IMR-90 (cell line): ENCODE data around the gene HDAC9. TPM values are rescaled to one million over a fixed set of nuclear protein-coding genes. Genes with fewer than 3 reads are reported as not detected.

Source experiments
- ATAC-seq: fragments of 200-7000 bp; cut with Tn5 transposase; 2 replicates; pipeline ENCODE4 v1.9.1; 2020; ENCODE audit warnings: low read depth, mild to moderate bottlenecking, moderate library complexity
- BruUV-seq: library from RNA; stranded (reverse); fragments of 400-500 nt; replicated peaks from 2 replicates; lab custom pipeline; 2021; lab: Mats Ljungman, UMichigan
- CTCF ChIA-PET: fragments of 300-600 bp; formaldehyde crosslinking; extraction: SDS; loops from one replicate; lab custom pipeline; 2021; ENCODE audit warnings: antibody characterized with exemption; lab: Yijun Ruan, JAX
- POLR2A ChIA-PET: fragments of 300-600 bp; sonication (Branson Sonifier 250); formaldehyde crosslinking; loops from one replicate; lab custom pipeline; 2022; ENCODE audit warnings: antibody characterized with exemption; ENCODE audit not compliant: unreplicated experiment; lab: Charles Lee
- DNase-seq: peaks from one replicate; pipeline ENCODE4 v3.0.0; 2013
- H2AFZ ChIP-seq: replicated peaks from 2 replicates; pipeline ENCODE3; 2013; ENCODE audit warnings: low read length, mild to moderate bottlenecking; ENCODE audit not compliant: poor library complexity
- H2AK5ac ChIP-seq: 2 replicates; pipeline ENCODE4 v1.6.1; 2013; ENCODE audit warnings: low read depth, low read length, inconsistent platforms
- H2AK9ac ChIP-seq: replicated peaks from 2 replicates; pipeline ENCODE3; 2013; ENCODE audit warnings: mild to moderate bottlenecking, low read depth, low read length, moderate library complexity; ENCODE audit not compliant: poor library complexity
- H2BK120ac ChIP-seq: 2 replicates; pipeline ENCODE4 v1.6.1; 2013; ENCODE audit warnings: low read depth, low read length, inconsistent platforms
- H2BK15ac ChIP-seq: 3 replicates; pipeline ENCODE4 v1.6.1; 2013; ENCODE audit warnings: low read depth, low read length, inconsistent platforms
- H2BK20ac ChIP-seq: 2 replicates; pipeline ENCODE4 v1.6.1; 2013; ENCODE audit warnings: low read depth, mild to moderate bottlenecking, inconsistent platforms, low read length, moderate library complexity
- H2BK5ac ChIP-seq: 2 replicates; pipeline ENCODE4 v1.6.1; 2013; ENCODE audit warnings: mild to moderate bottlenecking, low read depth, low read length, inconsistent platforms; ENCODE audit not compliant: poor library complexity, severe bottlenecking
- H3K14ac ChIP-seq: replicated peaks from 2 replicates; pipeline ENCODE4 v1.6.1; 2013; ENCODE audit warnings: low read depth, low read length, inconsistent platforms
- H3K18ac ChIP-seq: 2 replicates; pipeline ENCODE4 v1.6.1; 2013; ENCODE audit warnings: low read depth, low read length, control low read depth
- H3K23ac ChIP-seq: 2 replicates; pipeline ENCODE4 v1.6.1; 2013; ENCODE audit warnings: low read depth, low read length, inconsistent platforms
- H3K27ac ChIP-seq: 2 replicates; pipeline ENCODE4 v1.5.1; 2013; ENCODE audit warnings: mild to moderate bottlenecking, control low read depth, low read length; ENCODE audit not compliant: insufficient read depth
- H3K27me3 ChIP-seq: 2 replicates; pipeline ENCODE4 v1.6.1; 2013; ENCODE audit warnings: low read length; ENCODE audit not compliant: control insufficient read depth, insufficient read depth
- H3K36me3 ChIP-seq: 2 replicates; pipeline ENCODE4 v1.6.1; 2013; ENCODE audit warnings: low read length, mixed read lengths; ENCODE audit not compliant: control insufficient read depth, insufficient read depth
- H3K4ac ChIP-seq: 2 replicates; pipeline ENCODE4 v1.6.1; 2013; ENCODE audit warnings: low read depth, low read length, inconsistent platforms
- H3K4me1 ChIP-seq: 2 replicates; pipeline ENCODE4 v1.6.1; 2013; ENCODE audit warnings: low read length, mixed read lengths; ENCODE audit not compliant: control insufficient read depth, insufficient read depth
- H3K4me2 ChIP-seq: 2 replicates; pipeline ENCODE4 v1.6.1; 2013; ENCODE audit warnings: low read depth, mild to moderate bottlenecking, control low read depth, low read length, moderate library complexity
- H3K4me3 ChIP-seq: 2 replicates; pipeline ENCODE4 v1.5.1; 2013; ENCODE audit warnings: low read depth, mild to moderate bottlenecking, control low read depth, low read length, moderate library complexity; ENCODE audit not compliant: insufficient read depth
- H3K56ac ChIP-seq: 2 replicates; pipeline ENCODE4 v1.6.1; 2013; ENCODE audit warnings: low read length, inconsistent platforms; ENCODE audit not compliant: insufficient read depth; ENCODE audit errors: extremely low read depth
- H3K79me1 ChIP-seq, 2 experiments: 2 replicates each; pipeline ENCODE4 v1.6.1; 2013; ENCODE audit warnings: low read length in 2 of 2, inconsistent platforms in 1 of 2, low read depth in 1 of 2
- H3K9ac ChIP-seq: 2 replicates; pipeline ENCODE4 v1.6.1; 2013; ENCODE audit warnings: low read depth, low read length, control low read depth
- H3K9me1 ChIP-seq: 2 replicates; pipeline ENCODE4 v1.6.1; 2013; ENCODE audit warnings: low read length, inconsistent platforms; ENCODE audit not compliant: insufficient read depth
- H3K9me3 ChIP-seq: 2 replicates; pipeline ENCODE4 v1.6.1; 2013; ENCODE audit warnings: low read length; ENCODE audit not compliant: control insufficient read depth, insufficient read depth
- H4K20me1 ChIP-seq: 2 replicates; pipeline ENCODE4 v1.6.1; 2013; ENCODE audit warnings: low read length, inconsistent platforms; ENCODE audit not compliant: insufficient read depth
- H4K5ac ChIP-seq: 2 replicates; pipeline ENCODE4 v1.6.1; 2013; ENCODE audit warnings: mild to moderate bottlenecking, low read depth, low read length, control low read depth
- H4K8ac ChIP-seq, 2 experiments: 2 replicates each; pipeline ENCODE4 v1.6.1; 2013; ENCODE audit warnings: low read depth in 2 of 2, low read length in 2 of 2, control low read depth in 1 of 2, inconsistent platforms in 1 of 2
- H4K91ac ChIP-seq: 2 replicates; pipeline ENCODE4 v1.6.1; 2013; ENCODE audit warnings: low read depth, low read length, inconsistent platforms; ENCODE audit not compliant: insufficient read depth
- BHLHE40 ChIP-seq: fragments of 150-350 bp; IDR thresholded peaks from 2 replicates; pipeline ENCODE4 v1.6.1; 2016; ENCODE audit warnings: mild to moderate bottlenecking, low read depth, low read length
- CEBPB ChIP-seq: IDR thresholded peaks from 2 replicates; pipeline ENCODE4 v1.6.1; 2012; ENCODE audit warnings: low read depth, low read length, improper control_type of control experiment
- CHD1 ChIP-seq: IDR thresholded peaks from 2 replicates; pipeline ENCODE4 v1.6.1; 2012; ENCODE audit warnings: low read depth, low read length, improper control_type of control experiment
- FOS ChIP-seq: fragments of 150-350 bp; IDR thresholded peaks from 2 replicates; pipeline ENCODE4 v1.6.1; 2016; ENCODE audit warnings: low read depth, low read length
- MAFK ChIP-seq: IDR thresholded peaks from 2 replicates; pipeline ENCODE4 v1.6.1; 2012; ENCODE audit warnings: low read depth, low read length, improper control_type of control experiment
- MAZ ChIP-seq: IDR thresholded peaks from 2 replicates; pipeline ENCODE4 v1.6.1; 2012; ENCODE audit warnings: low read depth, mild to moderate bottlenecking, low read length, improper control_type of control experiment, moderate library complexity, borderline replicate concordance
- MXI1 ChIP-seq: IDR thresholded peaks from 2 replicates; pipeline ENCODE4 v1.6.1; 2012; ENCODE audit warnings: low read depth, mild to moderate bottlenecking, low read length, moderate library complexity, borderline replicate concordance
- NFE2L2 ChIP-seq: fragments of 150-350 bp; IDR thresholded peaks from 2 replicates; pipeline ENCODE4 v1.6.1; 2016; ENCODE audit warnings: low read depth, mild to moderate bottlenecking, low read length
- POLR2A ChIP-seq: IDR thresholded peaks from 2 replicates; pipeline ENCODE4 v1.6.1; 2012; ENCODE audit warnings: mild to moderate bottlenecking, low read depth, low read length
- RAD21 ChIP-seq: IDR thresholded peaks from 2 replicates; pipeline ENCODE4 v1.6.1; 2012; ENCODE audit warnings: low read length, improper control_type of control experiment
- RCOR1 ChIP-seq: IDR thresholded peaks from 2 replicates; pipeline ENCODE4 v1.6.1; 2012; ENCODE audit warnings: mild to moderate bottlenecking, low read length, improper control_type of control experiment; ENCODE audit not compliant: insufficient replicate concordance
- RFX5 ChIP-seq: IDR thresholded peaks from 2 replicates; pipeline ENCODE4 v1.8.0; 2012; ENCODE audit warnings: low read depth, mild to moderate bottlenecking, low read length, moderate library complexity
- SMC3 ChIP-seq: fragments of 150-350 bp; IDR thresholded peaks from 2 replicates; pipeline ENCODE4 v1.6.1; 2016; ENCODE audit warnings: low read depth, mild to moderate bottlenecking, antibody characterized with exemption, low read length, moderate library complexity
- WGBS, 2 experiments: methylation state at CpG; one replicate each; pipeline versions ENCODE4 v1.1.5 to v1.1.7; 2013; ENCODE audit warnings: missing lambda C conversion rate in 2 of 2; ENCODE audit not compliant: insufficient read length in 1 of 2; ENCODE audit errors: extremely low coverage in 2 of 2; 5-methylcytosine and 5-hydroxymethylcytosine counted together
- dilution Hi-C: fragments of 300-500 bp; cut with HindIII; formaldehyde crosslinking; loops from one replicate; pipeline ENCODE4 v1.14.3; 2018; ENCODE audit warnings: low sequenced_read_pairs; ENCODE audit not compliant: unreplicated experiment
- in situ Hi-C: fragments of 300-500 bp; cut with MboI; formaldehyde crosslinking; loops from 3 replicates; pipeline ENCODE4 v1.14.3; 2019; ENCODE audit warnings: low sequenced_read_pairs, inconsistent platforms, mixed read lengths
- intact Hi-C: fragments of 100-400 bp; cut with micrococcal nuclease; formaldehyde crosslinking; loops from 2 replicates; pipeline ENCODE4 v1.10.0; 2022
- polyA plus RNA-seq, 3 experiments: library from polyadenylated mRNA; depleted of rRNA; stranded (reverse); fragments of >200 nt; gene quantifications; 2 replicates each; pipeline ENCODE4 v1.2.3, GENCODE V29; 2012; ENCODE audit warnings: low replicate concordance in 1 of 3
- total RNA-seq: library from RNA; depleted of rRNA; stranded (reverse); fragments of >200 nt; gene quantifications from 2 replicates; pipeline ENCODE4 v1.2.3, GENCODE V29; 2012
- TF ChIP-seq, protein P1 (sequence below): fragments of 150-350 bp; IDR thresholded peaks from 2 replicates; pipeline ENCODE4 v1.6.1; 2017; ENCODE audit warnings: mild to moderate bottlenecking, antibody characterized with exemption, low read length, low read depth
- TF ChIP-seq, protein P2 (sequence below): fragments of 150-350 bp; IDR thresholded peaks from 2 replicates; pipeline ENCODE4 v1.6.1; 2016; ENCODE audit warnings: low read depth, mild to moderate bottlenecking, low read length, moderate library complexity, borderline replicate concordance
- TF ChIP-seq, protein P3 (sequence below): conservative IDR thresholded peaks from 2 replicates; pipeline ENCODE4 v1.5.1; 2012; ENCODE audit warnings: mild to moderate bottlenecking, low read depth, low read length, improper control_type of control experiment

The HDAC9 gene
- total and polyA plus RNA-seq, 2 of the 4 experiments (the other 2 are of a cell fraction), result 4.3 to 24.7 TPM

DNA sequence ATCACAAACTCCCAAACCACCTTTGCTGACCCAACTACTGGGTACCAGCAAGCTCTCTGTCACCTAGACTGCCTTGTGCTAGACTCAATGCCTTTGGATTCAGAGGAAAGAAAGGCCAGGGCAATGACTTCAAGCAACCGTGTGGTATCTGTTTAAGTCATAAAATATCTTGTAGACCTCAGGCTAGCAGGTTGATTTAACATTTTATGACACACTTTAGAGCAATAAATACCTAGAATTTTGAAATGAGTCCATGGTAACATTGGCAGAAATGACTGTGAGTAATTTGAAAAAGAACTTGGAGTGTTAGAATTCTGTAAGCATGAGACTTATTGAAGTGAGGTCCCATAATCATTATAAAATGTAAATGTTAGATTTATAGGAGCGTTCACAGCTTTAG, 534.7 kb downstream of the HDAC9 start:
- H2AFZ ChIP-seq, result no peak overlapping the region
- intact Hi-C loops (no loop called here), in situ Hi-C loops (no loop called here), dilution Hi-C loops (no loop called here)
- H2AK9ac ChIP-seq, result no peak overlapping the region
- peaks cover 2% of the 10 kb centered on the region; the same call in 1 of the 2 replicates for H3K9me3 ChIP-seq
- H3K9me1 ChIP-seq, result peaks cover 3% of the 10 kb centered on the region; the same call in 1 of the 2 replicates
- peak overlapping the region; percentile 51; the same call in 1 of the 2 replicates for H3K18ac ChIP-seq
- peak overlapping the region in 1 of 2 experiments; percentile 67; a peak in 1 of 4 replicates for H4K8ac ChIP-seq
- no peak overlapping the region for H4K91ac ChIP-seq
- H3K9ac ChIP-seq, result no peak overlapping the region
- ATAC-seq, result peak; percentile 44
- no peaks in the 10 kb centered on the region for H3K27me3 ChIP-seq
- peak; percentile 35 for DNase-seq
- no peaks in the 10 kb centered on the region for H3K36me3 ChIP-seq
- peak overlapping the region; percentile 60; the same call in 1 of the 2 replicates for H2AK5ac ChIP-seq
- no peak overlapping the region for H3K27ac ChIP-seq
- H2BK5ac ChIP-seq, result peak overlapping the region; percentile 15
- no peaks in the 10 kb centered on the region for H3K79me1 ChIP-seq
- WGBS, 2 experiments, result no CpG with 5 or more reads among the region's 2 CpGs
- H3K23ac ChIP-seq, result no peak overlapping the region
- H4K20me1 ChIP-seq, result no peaks in the 10 kb centered on the region
- CTCF ChIA-PET, result no interaction called here
- H2BK20ac ChIP-seq, result peak overlapping the region; percentile 73; the same call in 1 of the 2 replicates
- peak overlapping the region; percentile 60; the same call in 1 of the 2 replicates for H3K4ac ChIP-seq
- no peak overlapping the region; the same call in 1 of the 2 replicates for H3K4me2 ChIP-seq
- BruUV-seq, result no TSS peak
- H2BK15ac ChIP-seq, result no peak overlapping the region
- 0 out of 2 replicates have a peak, but pooled peaks cover 1% of the 10 kb centered on the region for H3K4me1 ChIP-seq
- H3K56ac ChIP-seq, result no peak overlapping the region
- TF ChIP-seq RAD21 (no peak), MAZ (no peak), CHD1 (no peak), SMC3 (no peak), BHLHE40 (no peak), RFX5 (no peak), CEBPB (no peak), MXI1 (no peak), POLR2A (no peak), FOS (no peak), RCOR1 (no peak), NFE2L2 (no peak), MAFK (no peak)
- TF ChIP-seq, protein P1, sequence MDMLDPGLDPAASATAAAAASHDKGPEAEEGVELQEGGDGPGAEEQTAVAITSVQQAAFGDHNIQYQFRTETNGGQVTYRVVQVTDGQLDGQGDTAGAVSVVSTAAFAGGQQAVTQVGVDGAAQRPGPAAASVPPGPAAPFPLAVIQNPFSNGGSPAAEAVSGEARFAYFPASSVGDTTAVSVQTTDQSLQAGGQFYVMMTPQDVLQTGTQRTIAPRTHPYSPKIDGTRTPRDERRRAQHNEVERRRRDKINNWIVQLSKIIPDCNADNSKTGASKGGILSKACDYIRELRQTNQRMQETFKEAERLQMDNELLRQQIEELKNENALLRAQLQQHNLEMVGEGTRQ, result no peak
- TF ChIP-seq, protein P2, sequence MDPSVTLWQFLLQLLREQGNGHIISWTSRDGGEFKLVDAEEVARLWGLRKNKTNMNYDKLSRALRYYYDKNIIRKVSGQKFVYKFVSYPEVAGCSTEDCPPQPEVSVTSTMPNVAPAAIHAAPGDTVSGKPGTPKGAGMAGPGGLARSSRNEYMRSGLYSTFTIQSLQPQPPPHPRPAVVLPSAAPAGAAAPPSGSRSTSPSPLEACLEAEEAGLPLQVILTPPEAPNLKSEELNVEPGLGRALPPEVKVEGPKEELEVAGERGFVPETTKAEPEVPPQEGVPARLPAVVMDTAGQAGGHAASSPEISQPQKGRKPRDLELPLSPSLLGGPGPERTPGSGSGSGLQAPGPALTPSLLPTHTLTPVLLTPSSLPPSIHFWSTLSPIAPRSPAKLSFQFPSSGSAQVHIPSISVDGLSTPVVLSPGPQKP, result no peak
- TF ChIP-seq, protein P3, sequence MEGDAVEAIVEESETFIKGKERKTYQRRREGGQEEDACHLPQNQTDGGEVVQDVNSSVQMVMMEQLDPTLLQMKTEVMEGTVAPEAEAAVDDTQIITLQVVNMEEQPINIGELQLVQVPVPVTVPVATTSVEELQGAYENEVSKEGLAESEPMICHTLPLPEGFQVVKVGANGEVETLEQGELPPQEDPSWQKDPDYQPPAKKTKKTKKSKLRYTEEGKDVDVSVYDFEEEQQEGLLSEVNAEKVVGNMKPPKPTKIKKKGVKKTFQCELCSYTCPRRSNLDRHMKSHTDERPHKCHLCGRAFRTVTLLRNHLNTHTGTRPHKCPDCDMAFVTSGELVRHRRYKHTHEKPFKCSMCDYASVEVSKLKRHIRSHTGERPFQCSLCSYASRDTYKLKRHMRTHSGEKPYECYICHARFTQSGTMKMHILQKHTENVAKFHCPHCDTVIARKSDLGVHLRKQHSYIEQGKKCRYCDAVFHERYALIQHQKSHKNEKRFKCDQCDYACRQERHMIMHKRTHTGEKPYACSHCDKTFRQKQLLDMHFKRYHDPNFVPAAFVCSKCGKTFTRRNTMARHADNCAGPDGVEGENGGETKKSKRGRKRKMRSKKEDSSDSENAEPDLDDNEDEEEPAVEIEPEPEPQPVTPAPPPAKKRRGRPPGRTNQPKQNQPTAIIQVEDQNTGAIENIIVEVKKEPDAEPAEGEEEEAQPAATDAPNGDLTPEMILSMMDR, result no peak
- peak overlapping the region; percentile 60; the same call in 1 of the 2 replicates for H2BK120ac ChIP-seq
- POLR2A ChIA-PET, result no interaction called here
- 0 out of 2 replicates have a peak overlapping the region, but pooled peaks have one; percentile 86 for H3K14ac ChIP-seq
- no peak overlapping the region for H4K5ac ChIP-seq
- no peak overlapping the region for H3K4me3 ChIP-seq
